GM12878 (cell line): ENCODE measurements around the gene GRIPAP1. TPM values are rescaled to one million over a fixed set of nuclear protein-coding genes. Genes with fewer than 3 reads are reported as not detected.
A peak's percentile ranks its signal among the peaks of the same experiment; 100 is the strongest.

Experiments
- ATAC-seq: fragments of 200-7000 bp; cut with Tn5 transposase; 3 replicates; pipeline ENCODE4 v1.9.1; 2020; ENCODE audit warnings: mild to moderate bottlenecking, moderate library complexity
- Bru-seq: library from RNA; stranded (reverse); fragments of 400-500 nt; gene quantifications from one replicate; lab custom pipeline; 2021; lab: Mats Ljungman, UMichigan
- BruChase-seq, 2 experiments: library from RNA; stranded (reverse); fragments of 400-500 nt; gene quantifications; one replicate each; lab custom pipeline; 2021; lab: Mats Ljungman, UMichigan
- BruUV-seq: library from RNA; stranded (reverse); fragments of 400-500 nt; replicated peaks from 2 replicates; lab custom pipeline; 2021; lab: Mats Ljungman, UMichigan
- CTCF ChIA-PET: fragments of 300-600 bp; sonication (Branson Sonifier 250); formaldehyde crosslinking; extraction: SDS; loops from one replicate; lab custom pipeline; 2021; ENCODE audit warnings: inconsistent platforms; lab: Yijun Ruan, JAX
- POLR2A ChIA-PET: fragments of 350-600 bp; formaldehyde crosslinking; extraction: SDS; loops from one replicate; lab custom pipeline; 2021; ENCODE audit warnings: inconsistent platforms; lab: Charles Lee
- RAD21 ChIA-PET: fragments of 300-600 bp; sonication (Branson Sonifier 250); formaldehyde crosslinking; loops from one replicate; lab custom pipeline; 2023; ENCODE audit warnings: antibody characterized with exemption; ENCODE audit not compliant: unreplicated experiment; lab: Charles Lee
- SMC1A ChIA-PET: fragments of 300-600 bp; sonication (Branson Sonifier 250); formaldehyde crosslinking; loops from one replicate; lab custom pipeline; 2023; ENCODE audit not compliant: unreplicated experiment, uncharacterized antibody; lab: Charles Lee
- DNase-seq: peaks from one replicate; pipeline ENCODE4 v3.0.0-alpha.2; 2011; ENCODE audit warnings: low read depth, low spot score
- FAIRE-seq: peaks from 3 replicates; lab custom pipeline; 2011; peaks lifted over from hg19 to GRCh38; lab: Jason Lieb, UNC
- H2AFZ ChIP-seq: 2 replicates; pipeline ENCODE4 v1.6.0; 2011; ENCODE audit warnings: low read depth, low read length, control low read depth; ENCODE audit not compliant: control insufficient read depth
- H3K27ac ChIP-seq: 2 replicates; pipeline ENCODE4 v1.5.1; 2011; ENCODE audit warnings: control low read depth; ENCODE audit not compliant: control insufficient read depth, insufficient read depth
- H3K27me3 ChIP-seq, 2 experiments: replicated peaks in 1 of 2; 2 replicates each; pipeline versions ENCODE4 v1.6.0 to v1.6.1; 2011; ENCODE audit warnings: low read length in 1 of 2; ENCODE audit not compliant: control insufficient read depth in 2 of 2, insufficient read depth in 2 of 2
- H3K36me3 ChIP-seq, 2 experiments: 2 replicates each; pipeline ENCODE4 v1.5.1; 2011; ENCODE audit warnings: low read length in 1 of 2; ENCODE audit not compliant: control insufficient read depth in 2 of 2, insufficient read depth in 2 of 2
- H3K4me1 ChIP-seq: 2 replicates; pipeline ENCODE4 v1.6.1; 2011; ENCODE audit warnings: mild to moderate bottlenecking, low read length, moderate library complexity, mixed read lengths; ENCODE audit not compliant: control insufficient read depth, insufficient read depth
- H3K4me2 ChIP-seq: 2 replicates; pipeline ENCODE4 v1.6.0; 2011; ENCODE audit warnings: control low read depth; ENCODE audit not compliant: control insufficient read depth, insufficient read depth
- H3K4me3 ChIP-seq: fragments of 200-600 bp; sonication (generic); 2 replicates; pipeline ENCODE4 v1.5.1; 2016
- H3K79me2 ChIP-seq: 2 replicates; pipeline ENCODE4 v1.6.0; 2011; ENCODE audit warnings: low read length; ENCODE audit not compliant: control insufficient read depth, insufficient read depth
- H3K9ac ChIP-seq: 2 replicates; pipeline ENCODE4 v1.8.0; 2011; ENCODE audit warnings: low read length, control low read depth, mixed read lengths; ENCODE audit not compliant: control insufficient read depth, insufficient read depth
- H3K9me3 ChIP-seq: replicated peaks from 3 replicates; pipeline ENCODE4 v1.5.1; 2011; ENCODE audit warnings: mild to moderate bottlenecking, low read length; ENCODE audit not compliant: control insufficient read depth, insufficient read depth
- H4K20me1 ChIP-seq: 2 replicates; pipeline ENCODE4 v1.6.0; 2011; ENCODE audit not compliant: control insufficient read depth, insufficient read depth
- CBFB ChIP-seq: IDR thresholded peaks from 2 replicates; pipeline ENCODE4 v1.6.1; 2016; ENCODE audit warnings: antibody characterized with exemption, low read depth
- JUND ChIP-seq: IDR thresholded peaks from 2 replicates; pipeline ENCODE4 v1.6.1; 2012; ENCODE audit warnings: low read depth, mild to moderate bottlenecking, low read length, improper control_type of control experiment, moderate library complexity
- NRF1 ChIP-seq: conservative IDR thresholded peaks from 2 replicates; pipeline ENCODE4 v1.6.1; 2011; ENCODE audit warnings: mild to moderate bottlenecking, low read depth, low read length, improper control_type of control experiment
- POLR2AphosphoS5 ChIP-seq: IDR thresholded peaks from 2 replicates; pipeline ENCODE4 v1.6.1; 2011; ENCODE audit warnings: mild to moderate bottlenecking, low read length, inconsistent platforms
- RFX5 ChIP-seq: IDR thresholded peaks from 2 replicates; pipeline ENCODE4 v1.6.1; 2011; ENCODE audit warnings: low read depth, low read length, improper control_type of control experiment
- SMAD5 ChIP-seq: IDR thresholded peaks from 2 replicates; pipeline ENCODE4 v1.6.1; 2016; ENCODE audit warnings: antibody characterized with exemption, low read depth
- YY1 ChIP-seq: IDR thresholded peaks from 2 replicates; pipeline ENCODE4 v1.6.1; 2011; ENCODE audit warnings: low read depth, mild to moderate bottlenecking, low read length
- WGBS: methylation state at CpG from one replicate; pipeline ENCODE4 v1.1.6; 2016; ENCODE audit warnings: low lambda C conversion rate; ENCODE audit not compliant: insufficient replicate concordance, insufficient coverage; ENCODE audit errors: missing lambda C conversion rate; 5-methylcytosine and 5-hydroxymethylcytosine counted together
- in situ Hi-C: fragments of 300-500 bp; cut with MboI; formaldehyde crosslinking; loops from 9 replicates; pipeline ENCODE4 v1.14.3; 2018; ENCODE audit warnings: mixed read lengths
- intact Hi-C: fragments of 100-400 bp; cut with micrococcal nuclease; formaldehyde crosslinking; loops from one replicate; pipeline ENCODE4 v1.14.2; 2022; ENCODE audit not compliant: unreplicated experiment
- long read RNA-seq, 2 experiments: library from polyadenylated mRNA; unstranded; transcript quantifications; one replicate each; pipeline ENCODE4 v2.0.0, GENCODE V29; 2019 to 2020
- polyA minus RNA-seq, 3 experiments: library from RNA; depleted of rRNA, polyadenylated mRNA; stranded (reverse); fragments of >200 nt; gene quantifications; 2 replicates each; pipeline ENCODE4 v1.2.3, GENCODE V29; 2011
- polyA plus RNA-seq, 11 experiments: library from polyadenylated mRNA; depleted of rRNA in 4 of 11; unstranded in 6 of 11; stranded (reverse) in 5 of 11; fragments of >200 nt; fragmentation: Nextera tagmentation in 4 of 11; fragmentation: Illumina TruSeq in 1 of 11; extraction: Ambion mirVana in 4 of 11; extraction: Trizol in 1 of 11; gene quantifications; 1 replicate in 1 of 11; 2 replicates in 10 of 11; pipeline versions ENCODE4 v1.2.1 to v1.2.3, GENCODE V29; 2011 to 2016; ENCODE audit warnings: inconsistent platforms in 2 of 11, missing spikeins in 2 of 11, low read depth in 1 of 11
- total RNA-seq, 4 experiments: library from RNA; depleted of rRNA in 3 of 4; stranded (reverse); fragments of >200 nt in 3 of 4; fragmentation: Illumina TruSeq in 1 of 4; extraction: Trizol in 1 of 4; gene quantifications; 2 replicates each; pipeline versions ENCODE4 v1.2.1 to v1.2.3, GENCODE V29; 2013 to 2021
- TF ChIP-seq, protein P1 (sequence below): fragments of 450-650 bp; IDR thresholded peaks from 2 replicates; pipeline ENCODE4 v1.6.1; 2017; ENCODE audit warnings: mild to moderate bottlenecking, low read depth, inconsistent platforms; ENCODE audit not compliant: poor library complexity, severe bottlenecking
- TF ChIP-seq, protein P2 (sequence below): fragments of 450-650 bp; IDR thresholded peaks from 2 replicates; pipeline ENCODE4 v1.6.1; 2016; ENCODE audit warnings: mild to moderate bottlenecking

GRIPAP1 gene
- 49.1 and 53.3 TPM in 2 replicates for total RNA-seq (2013; cell fraction: nucleolus; rRNA removed)
- total RNA-seq (2014; rRNA removed) (17.2 and 17.5 TPM in 2 replicates), total RNA-seq (2014; rRNA removed; fragmentation: Illumina TruSeq; extraction: Trizol) (21.5 and 21.6 TPM in 2 replicates), total RNA-seq (2021) (37.7 and 44.7 TPM in 2 replicates), polyA plus RNA-seq (2011; rRNA removed) (37.6 and 40.7 TPM in 2 replicates), polyA plus RNA-seq (2014; fragmentation: Illumina TruSeq; extraction: Trizol) (25.7 and 29.6 TPM in 2 replicates), polyA plus RNA-seq (2014; fragmentation: Nextera tagmentation; extraction: Ambion mirVana) (1 to 10 TPM; 4.2 to 4.9 TPM), polyA plus RNA-seq (2014; rRNA removed) (35.2 TPM in 2 replicates), polyA plus RNA-seq (2016; fragmentation: Nextera tagmentation; extraction: Ambion mirVana) (10 to 100 TPM; 24.9 to 26.7 TPM), polyA minus RNA-seq (2011; rRNA and poly(A)+ RNA removed) (25.2 and 28.9 TPM in 2 replicates), Bru-seq, nascent RNA (percentile 80 among the genes with signal in this experiment), BruChase-seq, experiment 1, labeled RNA remaining after a 6-hour chase (percentile 92 among the genes with signal in this experiment), BruChase-seq, experiment 2, labeled RNA remaining after a 2-hour chase (percentile 87 among the genes with signal in this experiment)
- 28.8 TPM for polyA plus RNA-seq (2011; ENCODE audit: low read depth)
- polyA plus RNA-seq (2011; cell fraction: cytosol; rRNA removed): 29.1 and 32.9 TPM in 2 replicates
- 111 and 130 TPM in 2 replicates for polyA plus RNA-seq (2011; cell fraction: nucleus; rRNA removed)
- 39.8 and 54.3 TPM in 2 replicates for polyA plus RNA-seq (2012)
- polyA minus RNA-seq (2011; cell fraction: cytosol; rRNA and poly(A)+ RNA removed): 8.0 and 11.7 TPM in 2 replicates
- 19.5 and 29.8 TPM in 2 replicates for polyA minus RNA-seq (2011; cell fraction: nucleus; rRNA and poly(A)+ RNA removed)
- long read RNA-seq, experiment 1, transcript GRIPAP1-201 (26 exons, 3,031 nt): major isoform, 9 of 20 reads
- long read RNA-seq, experiment 1, partial matches to known transcripts: 6 of 20 reads
- long read RNA-seq, experiment 1, other reads (novel, unspliced or antisense): 5 of 20 reads
- long read RNA-seq, experiment 2, transcript GRIPAP1-201 (26 exons, 3,031 nt): major isoform, 13 of 36 reads
- long read RNA-seq, experiment 2, partial matches to known transcripts: 14 of 36 reads
- long read RNA-seq, experiment 2, other reads (novel, unspliced or antisense): 9 of 36 reads

- H3K4me2 ChIP-seq: peak within 1 kb of the TSS; percentile 49
- H3K27ac ChIP-seq: peak within 1 kb of the TSS; percentile 87
- peak within 1 kb of the TSS; percentile 85 for H3K9ac ChIP-seq
- ATAC-seq (peak; percentile 82), DNase-seq (peak; percentile 60), FAIRE-seq (peak; percentile 56)
- H3K4me1 ChIP-seq: no peaks in the 10 kb centered on the region; the same call in none of the 2 replicates
- ChIA-PET RAD21 (interaction anchor here (0.6 to 1.4 kb wide), 6 partner anchors 11 to 864 kb away, joined by 3 to 9 read pairs (median 4); no protein-coding TSS in a partner anchor), SMC1A (interaction anchor here (1.1 to 1.8 kb wide), 2 partner anchors 40 to 43 kb away, joined by 3 to 7 read pairs; no protein-coding TSS in a partner anchor), CTCF (interaction anchor here (0.6 to 1.3 kb wide), 6 partner anchors 11 to 751 kb away, joined by 3 to 6 read pairs (median 3); no protein-coding TSS in a partner anchor), POLR2A (interaction anchor here (0.6 to 2.1 kb wide), 14 partner anchors 10 to 1432 kb away, joined by 3 to 19 read pairs (median 4); partner anchors contain the start of genes HDAC6, PLP2, PPP1R3F and PQBP1)
- in situ Hi-C loops: no loop called here
- WGBS: 23% methylated on average over 38 of the region's 38 CpGs
- no peaks in the 10 kb centered on the region for H3K9me3 ChIP-seq
- no TSS peak for BruUV-seq
- no peaks in the 10 kb centered on the region for H3K27me3 ChIP-seq
- H3K4me3 ChIP-seq: peak within 1 kb of the TSS; percentile 62
- peaks cover 15% of the 10 kb centered on the region for H3K79me2 ChIP-seq
- peaks cover 0 to 8% of the 10 kb centered on the region in 2 experiments; a peak in 2 of 4 replicates for H3K36me3 ChIP-seq
- H4K20me1 ChIP-seq: no peaks in the 10 kb centered on the region; the same call in 1 of the 2 replicates
- intact Hi-C loops: loop anchor here (2.0 to 5.0 kb wide), 2 partner anchors 40 to 44 kb away; partner anchors contain the start of gene TFE3
- peak within 1 kb of the TSS; percentile 93 for H2AFZ ChIP-seq
- peak; percentile 43; the same call in 1 of the 2 replicates for TF ChIP-seq CBFB
- peak; percentile 95 for TF ChIP-seq YY1
- peak; percentile 51 for TF ChIP-seq NRF1
- TF ChIP-seq SMAD5: no peak
- TF ChIP-seq JUND: peak; percentile 91; the same call in 1 of the 2 replicates
- peak; percentile 86 for TF ChIP-seq POLR2AphosphoS5
- TF ChIP-seq, protein P1, sequence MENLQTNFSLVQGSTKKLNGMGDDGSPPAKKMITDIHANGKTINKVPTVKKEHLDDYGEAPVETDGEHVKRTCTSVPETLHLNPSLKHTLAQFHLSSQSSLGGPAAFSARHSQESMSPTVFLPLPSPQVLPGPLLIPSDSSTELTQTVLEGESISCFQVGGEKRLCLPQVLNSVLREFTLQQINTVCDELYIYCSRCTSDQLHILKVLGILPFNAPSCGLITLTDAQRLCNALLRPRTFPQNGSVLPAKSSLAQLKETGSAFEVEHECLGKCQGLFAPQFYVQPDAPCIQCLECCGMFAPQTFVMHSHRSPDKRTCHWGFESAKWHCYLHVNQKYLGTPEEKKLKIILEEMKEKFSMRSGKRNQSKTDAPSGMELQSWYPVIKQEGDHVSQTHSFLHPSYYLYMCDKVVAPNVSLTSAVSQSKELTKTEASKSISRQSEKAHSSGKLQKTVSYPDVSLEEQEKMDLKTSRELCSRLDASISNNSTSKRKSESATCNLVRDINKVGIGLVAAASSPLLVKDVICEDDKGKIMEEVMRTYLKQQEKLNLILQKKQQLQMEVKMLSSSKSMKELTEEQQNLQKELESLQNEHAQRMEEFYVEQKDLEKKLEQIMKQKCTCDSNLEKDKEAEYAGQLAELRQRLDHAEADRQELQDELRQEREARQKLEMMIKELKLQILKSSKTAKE: peak; percentile 77
- TF ChIP-seq RFX5: 0 out of 2 replicates have a peak, but pooled peaks have one; percentile 19
- TF ChIP-seq, protein P2, sequence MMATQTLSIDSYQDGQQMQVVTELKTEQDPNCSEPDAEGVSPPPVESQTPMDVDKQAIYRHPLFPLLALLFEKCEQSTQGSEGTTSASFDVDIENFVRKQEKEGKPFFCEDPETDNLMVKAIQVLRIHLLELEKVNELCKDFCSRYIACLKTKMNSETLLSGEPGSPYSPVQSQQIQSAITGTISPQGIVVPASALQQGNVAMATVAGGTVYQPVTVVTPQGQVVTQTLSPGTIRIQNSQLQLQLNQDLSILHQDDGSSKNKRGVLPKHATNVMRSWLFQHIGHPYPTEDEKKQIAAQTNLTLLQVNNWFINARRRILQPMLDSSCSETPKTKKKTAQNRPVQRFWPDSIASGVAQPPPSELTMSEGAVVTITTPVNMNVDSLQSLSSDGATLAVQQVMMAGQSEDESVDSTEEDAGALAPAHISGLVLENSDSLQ: peak; percentile 80
Measured at GRCh38 chrX:49002091-49002935, at the start of gene GRIPAP1. Gene GRIPAP1 (minus strand): TSS chrX:49002264. CDS start chrX:49002229, 35 bp downstream.
